ENCODE results near the gene PCNX1. TPM values are rescaled to one million over a fixed set of nuclear protein-coding genes. Genes with fewer than 3 reads are reported as not detected.

PCNX1 gene
- total RNA-seq, 4 donors from 2014 or later, result 9.1 to 41.8 (median 18.9) TPM

- DNase-seq, result no peak
- 48 to 63% methylated on average over 5 of the region's 5 CpGs for WGBS, 2 donors
- peak overlapping the region in 1 of 4 donors; percentile 21 for H3K4me3 ChIP-seq
- no peaks in the 10 kb centered on the region for H3K9me3 ChIP-seq
- H3K36me3 ChIP-seq, result no peaks in the 10 kb centered on the region
- H3K27me3 ChIP-seq, result no peaks in the 10 kb centered on the region
- peak overlapping the region; percentile 27 to 84 (median 50) for H3K27ac ChIP-seq
- TF ChIP-seq CTCF (IDR thresholded peaks at IDR 0.05) (no peak), POLR2A (IDR thresholded peaks at IDR 0.05) (peak in 1 of 4 donors; percentile 11)
- intact Hi-C loops (cut with DNase I), result no loop called here
- H3K4me1 ChIP-seq, result peaks cover 0 to 38% (median 19%) of the 10 kb centered on the region in 3 donors
Observed at GRCh38 chr14:70886421-70887206, 20.6 kb upstream of the PCNX1 start.

GRCh38 chr14:70887207-70887681, 20.0 kb upstream of the PCNX1 start:
- WGBS, 2 donors, result 25 to 31% methylated on average over 3 of the region's 3 CpGs

GRCh38 chr14:70887737-70888499, 19.3 kb upstream of the PCNX1 start:
- H3K27ac ChIP-seq, result peak overlapping the region; percentile 13 to 84 (median 50)
- H3K4me3 ChIP-seq, result peak overlapping the region in 1 of 4 donors; percentile 21
- no peaks in the 10 kb centered on the region for H3K9me3 ChIP-seq
- intact Hi-C loops (cut with DNase I), result no loop called here
- H3K27me3 ChIP-seq, result no peaks in the 10 kb centered on the region
- H3K4me1 ChIP-seq, result peaks cover 0 to 37% (median 19%) of the 10 kb centered on the region in 3 donors
- 79 to 85% methylated on average over 3 of the region's 3 CpGs for WGBS, 2 donors
- TF ChIP-seq POLR2A (IDR thresholded peaks at IDR 0.05) (no peak), CTCF (IDR thresholded peaks at IDR 0.05) (no peak)
- no peaks in the 10 kb centered on the region for H3K36me3 ChIP-seq
- DNase-seq, result no peak

More at GRCh38 chr14:70887207-70887681, 20.0 kb upstream of the PCNX1 start:
- DNase-seq, result no peak
- Histone ChIP-seq H3K27ac (peak overlapping the region; percentile 27 to 84 (median 50)), H3K4me1 (peaks cover 0 to 38% (median 19%) of the 10 kb centered on the region in 3 donors), H3K4me3 (peak overlapping the region in 1 of 4 donors; percentile 21), H3K9me3 (no peaks in the 10 kb centered on the region), H3K27me3 (no peaks in the 10 kb centered on the region), H3K36me3 (no peaks in the 10 kb centered on the region)
- no peak for TF ChIP-seq POLR2A (IDR thresholded peaks at IDR 0.05)
- TF ChIP-seq CTCF (IDR thresholded peaks at IDR 0.05), result no peak
- intact Hi-C loops (cut with DNase I), result no loop called here

GRCh38 chr14:70888681-70889175, 18.5 kb upstream of the PCNX1 start:
- peaks cover 0 to 29% (median 19%) of the 10 kb centered on the region in 3 donors for H3K4me1 ChIP-seq
- WGBS, 2 donors, result 21 to 27% methylated on average over 1 of the region's 1 CpG
- no peak for TF ChIP-seq POLR2A (IDR thresholded peaks at IDR 0.05)
- TF ChIP-seq CTCF (IDR thresholded peaks at IDR 0.05), result no peak
- no peaks in the 10 kb centered on the region for H3K9me3 ChIP-seq
- no peak for DNase-seq
- H3K4me3 ChIP-seq, result no peak overlapping the region
- H3K27ac ChIP-seq, result peak overlapping the region in 1 of 4 donors; percentile 24
- intact Hi-C loops (cut with DNase I), result no loop called here
- no peaks in the 10 kb centered on the region for H3K27me3 ChIP-seq
- no peaks in the 10 kb centered on the region for H3K36me3 ChIP-seq

Data from esophagus squamous epithelium (tissue), 5 donors.